ENCODE measurements around the gene PRODH2. TPM values are rescaled to one million over a fixed set of nuclear protein-coding genes. Genes with fewer than 3 reads are reported as not detected.
"Not testable (repeated sequence)": the region's sequence is repeated elsewhere in the genome, so short reads cannot be mapped to it uniquely, and the experiment has no call there.

PRODH2 gene
- total RNA-seq, 2 donors from 2014 or later = not detected

- peak; percentile 14 for DNase-seq (ENCODE audit: low spot score)
- intact Hi-C loops (cut with DNase I) = no loop called here
These were observed 32.0 kb upstream of the PRODH2 start for GRCh38 chr19:35844482-35845214.

DNA sequence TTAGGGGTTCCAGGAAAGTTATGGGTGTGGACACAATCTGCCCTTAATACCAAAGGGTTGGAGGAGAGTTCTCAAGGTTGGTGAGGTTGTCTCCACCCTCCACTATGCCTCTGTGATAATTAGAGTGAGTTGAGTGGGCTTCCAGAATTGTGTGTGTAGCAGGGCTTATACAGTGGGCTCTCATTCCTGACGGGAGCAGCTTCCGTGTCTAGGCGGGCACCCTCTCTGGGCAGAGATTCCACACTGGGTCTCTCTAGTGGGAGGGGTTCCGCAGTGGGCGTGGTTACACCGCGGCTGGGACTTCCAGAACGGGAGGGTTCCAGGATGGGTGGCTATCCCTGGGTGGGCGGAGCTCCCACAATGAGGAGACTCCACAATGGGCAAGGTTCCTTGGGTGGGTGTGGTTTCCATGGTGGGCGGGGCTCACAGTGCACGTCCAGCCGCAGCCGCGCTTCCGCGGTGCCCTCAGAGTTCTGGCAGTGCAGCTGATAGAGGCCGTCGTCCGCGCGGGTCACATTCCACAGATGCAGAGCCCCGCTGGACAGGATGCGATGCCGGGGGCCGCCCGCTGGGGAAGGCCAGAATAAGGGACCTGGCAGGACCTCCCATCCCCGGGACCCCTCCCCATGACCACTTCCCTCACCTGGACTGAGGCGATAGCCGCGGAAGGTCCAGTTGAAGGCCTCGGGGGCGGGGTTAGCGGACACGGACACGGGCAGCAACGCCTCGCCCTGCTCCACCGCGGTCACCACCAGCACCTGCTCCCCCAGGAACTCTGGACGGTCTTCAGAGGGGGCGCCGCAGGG is 31.2 kb upstream of the PRODH2 start:
- peak; percentile 81 for DNase-seq (ENCODE audit: low spot score)
- intact Hi-C loops (cut with DNase I) = no loop called here

DNA sequence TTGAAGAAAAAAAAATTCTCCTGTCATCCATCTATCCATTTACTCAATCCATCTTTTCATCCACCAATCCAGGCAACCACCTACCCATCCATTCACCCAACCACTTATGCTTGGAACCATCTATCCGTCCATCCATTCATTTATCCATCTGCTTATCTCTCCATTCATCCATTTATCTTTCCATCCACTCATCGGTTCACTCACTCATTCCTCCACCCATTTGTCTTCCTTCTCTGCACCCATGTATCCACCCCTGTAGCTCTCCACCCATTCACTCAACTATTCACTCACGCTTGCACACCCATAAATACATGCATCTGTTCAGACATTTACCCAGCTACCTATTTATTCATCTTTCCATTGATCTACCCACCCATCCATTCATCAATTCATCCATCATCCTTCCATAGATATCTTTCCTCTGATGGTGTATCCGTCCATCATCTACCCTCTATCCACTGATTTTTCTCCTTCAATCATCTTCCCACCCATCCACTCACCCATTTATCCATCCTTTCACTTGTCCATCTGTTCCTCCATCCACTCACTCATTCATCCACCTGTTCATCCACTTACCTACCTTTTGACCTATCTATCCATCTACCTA is 30.1 kb upstream of the PRODH2 start:
- no peak for DNase-seq (ENCODE audit: low spot score)
- intact Hi-C loops (cut with DNase I) = no loop called here

GRCh38 chr19:35841961-35842595 is 29.4 kb upstream of the PRODH2 start:
- DNase-seq (ENCODE audit: low spot score) = peak; percentile 59
- intact Hi-C loops (cut with DNase I) = no loop called here

- peak; percentile 37 for DNase-seq (ENCODE audit: low spot score)
- intact Hi-C loops (cut with DNase I) = not testable (repeated sequence)
These were observed 23.5 kb upstream of the PRODH2 start for GRCh38 chr19:35836096-35836495.

GRCh38 chr19:35833972-35834371 is 21.3 kb upstream of the PRODH2 start:
- intact Hi-C loops (cut with DNase I) = no loop called here
- DNase-seq (ENCODE audit: low spot score) = peak; percentile 35

DNA sequence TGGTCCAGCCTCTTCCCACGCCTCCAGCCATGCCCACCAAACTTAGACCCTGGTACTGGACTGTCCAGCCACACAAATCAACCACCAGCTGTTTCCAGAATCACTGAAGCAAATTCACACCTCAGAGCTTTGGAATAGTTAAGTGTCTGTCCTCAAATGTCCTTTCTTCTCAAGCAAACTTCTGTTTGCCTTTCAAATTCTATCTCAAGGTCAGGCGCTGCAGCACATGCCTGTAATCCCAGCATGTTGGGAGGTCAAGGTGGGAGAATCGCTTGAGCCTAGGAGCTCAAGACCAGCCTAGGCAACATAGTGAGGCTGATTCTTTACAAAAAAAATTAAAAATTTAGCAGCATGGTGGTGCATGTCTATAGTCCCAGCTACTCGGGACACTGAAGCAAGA is 19.4 kb upstream of the PRODH2 start:
- intact Hi-C loops (cut with DNase I) = no loop called here
- DNase-seq (ENCODE audit: low spot score) = peak; percentile 23

DNA sequence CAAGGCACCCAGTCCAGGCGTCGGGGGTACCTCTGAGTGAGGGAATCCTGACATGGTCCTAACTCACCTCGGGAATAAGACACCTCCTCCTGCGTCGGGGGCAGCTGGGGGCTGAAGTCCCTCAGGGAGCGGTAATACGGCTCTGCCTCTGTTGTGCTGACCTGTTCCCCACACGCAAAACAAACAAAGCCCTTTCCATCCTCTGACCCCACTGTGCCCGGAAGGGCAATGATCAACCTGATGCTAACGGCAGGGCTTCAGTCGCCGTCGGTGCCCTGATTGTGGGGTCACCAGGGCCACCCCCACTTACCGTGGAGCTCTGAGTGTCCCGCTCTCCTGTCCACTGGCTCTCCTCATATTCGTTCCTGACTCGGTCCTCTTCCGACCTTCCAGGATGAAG is 18.3 kb upstream of the PRODH2 start:
- intact Hi-C loops (cut with DNase I) = no loop called here

DNA sequence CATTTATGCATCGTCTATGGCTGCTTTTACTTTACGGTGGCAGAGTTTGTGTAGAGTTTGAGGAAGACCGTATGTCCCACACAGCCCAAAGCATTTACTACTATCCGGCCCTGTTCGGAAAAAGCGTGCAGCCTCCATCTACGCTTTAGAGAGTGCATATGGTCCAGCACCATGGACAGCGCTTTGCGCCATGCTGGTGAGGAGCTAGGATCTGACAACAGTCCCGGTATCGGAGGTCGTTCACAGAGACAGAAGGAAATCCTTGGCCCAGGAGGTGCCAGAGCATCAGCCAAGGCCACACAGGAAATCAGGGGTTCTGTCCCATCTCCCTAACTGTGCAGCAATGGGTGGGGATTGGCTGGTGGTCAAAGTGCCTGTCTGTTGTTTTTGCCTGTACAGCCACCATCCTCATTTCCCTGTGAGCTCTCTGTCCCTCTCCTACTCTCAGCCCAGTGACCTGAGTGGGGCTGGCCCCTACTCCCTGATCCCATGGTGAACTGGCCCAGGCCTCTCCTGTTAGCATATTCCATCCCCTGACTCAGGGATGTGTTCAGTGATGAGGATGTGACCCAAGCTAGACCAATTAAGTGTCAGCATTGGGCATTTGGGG is 16.2 kb upstream of the PRODH2 start:
- DNase-seq (ENCODE audit: low spot score) = peak; percentile 90

More for the DNA sequence above, 18.3 kb upstream of the PRODH2 start:
- DNase-seq (ENCODE audit: low spot score) = peak; percentile 54

DNA sequence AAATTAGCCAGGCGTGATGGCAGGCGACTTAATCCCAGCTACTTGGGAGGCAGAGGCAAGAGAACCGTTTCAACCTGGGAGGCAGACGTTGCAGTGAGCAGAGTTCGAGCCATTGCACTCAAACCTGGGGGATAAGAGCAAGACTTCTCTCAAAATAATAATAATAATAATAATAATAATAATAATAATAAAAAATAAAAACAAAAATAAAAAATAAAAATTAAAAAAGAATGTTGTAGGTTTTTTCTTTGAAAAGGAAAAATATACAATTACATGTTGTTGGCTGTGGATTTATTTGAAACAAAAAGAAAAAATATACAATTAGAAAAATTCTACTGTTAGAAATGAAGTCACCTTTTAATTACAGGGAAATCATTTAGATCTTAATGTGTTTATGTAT is 11.5 kb upstream of the PRODH2 start:
- DNase-seq (ENCODE audit: low spot score) = no peak
- intact Hi-C loops (cut with DNase I) = no loop called here

More for the DNA sequence above, 16.2 kb upstream of the PRODH2 start:
- intact Hi-C loops (cut with DNase I) = no loop called here

GRCh38 chr19:35822579-35822978 is 9.9 kb upstream of the PRODH2 start:
- DNase-seq (ENCODE audit: low spot score) = no peak
- intact Hi-C loops (cut with DNase I) = no loop called here

DNA sequence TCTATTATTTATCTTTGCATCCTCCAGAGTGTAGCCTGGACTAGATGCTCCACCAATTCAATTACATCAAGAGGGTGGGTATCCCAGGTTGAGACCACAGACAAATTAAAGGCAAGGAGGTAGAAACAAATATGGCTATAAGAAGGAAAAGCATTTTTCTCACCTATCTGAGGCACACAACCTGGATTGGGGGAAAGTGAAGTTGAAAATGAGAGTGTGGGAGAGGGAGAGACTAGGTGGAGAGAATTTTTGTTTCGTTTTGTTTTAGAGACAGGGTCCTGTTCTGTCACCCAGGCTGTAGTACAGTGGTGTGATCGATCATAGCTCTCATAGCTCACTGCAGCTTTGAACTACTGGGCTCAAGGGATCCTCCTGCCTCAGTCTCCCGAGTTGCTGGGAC is 5.8 kb upstream of the PRODH2 start:
- intact Hi-C loops (cut with DNase I) = no loop called here
- DNase-seq (ENCODE audit: low spot score) = no peak

GRCh38 chr19:35816846-35817245 is 4.2 kb upstream of the PRODH2 start:
- no peak for DNase-seq (ENCODE audit: low spot score)
- intact Hi-C loops (cut with DNase I) = no loop called here

- intact Hi-C loops (cut with DNase I) = no loop called here
- DNase-seq (ENCODE audit: low spot score) = no peak
These were observed 3.6 kb upstream of the PRODH2 start for GRCh38 chr19:35816262-35816661.

DNA sequence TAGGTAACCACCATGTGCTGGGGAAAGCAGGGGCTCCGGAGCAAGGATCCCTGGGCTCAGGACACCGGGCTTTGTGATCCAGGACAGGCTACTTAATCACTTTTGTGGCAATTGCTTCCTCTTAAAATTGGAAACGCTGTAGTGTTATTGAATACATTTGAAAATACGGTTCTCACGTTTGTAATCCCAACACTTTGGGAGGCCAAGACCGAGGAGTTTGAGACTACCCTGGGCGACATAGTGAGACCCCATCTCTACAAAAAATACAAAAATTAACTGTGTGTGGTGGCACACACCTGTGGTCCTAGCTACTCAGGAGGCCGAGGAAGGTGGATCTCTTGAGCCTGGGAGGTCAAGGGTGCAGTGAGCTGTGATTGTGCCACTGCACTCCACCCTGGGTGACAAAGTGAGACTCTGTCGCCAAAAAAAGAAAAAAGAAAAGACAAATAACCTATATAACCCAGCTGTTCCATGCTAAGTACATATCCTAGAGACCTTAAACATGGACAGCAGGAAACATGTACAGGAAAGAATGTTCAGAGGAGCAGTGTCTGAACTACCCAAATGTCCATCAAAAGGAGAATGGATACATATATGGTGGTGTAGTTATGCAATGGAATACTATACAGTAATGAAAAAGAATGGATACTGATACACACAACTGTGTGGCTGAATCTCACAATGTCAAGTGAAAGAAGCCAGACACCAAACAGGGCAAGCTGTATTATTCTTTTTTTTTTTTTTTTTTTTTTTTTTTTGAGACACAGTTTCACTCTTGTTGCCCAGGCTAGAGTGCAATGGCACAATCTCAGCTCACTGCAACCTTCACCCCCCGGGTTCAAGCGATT is 622 bp upstream of the PRODH2 start:
- intact Hi-C loops (cut with DNase I) = no loop called here
- DNase-seq (ENCODE audit: low spot score) = no peak

DNA sequence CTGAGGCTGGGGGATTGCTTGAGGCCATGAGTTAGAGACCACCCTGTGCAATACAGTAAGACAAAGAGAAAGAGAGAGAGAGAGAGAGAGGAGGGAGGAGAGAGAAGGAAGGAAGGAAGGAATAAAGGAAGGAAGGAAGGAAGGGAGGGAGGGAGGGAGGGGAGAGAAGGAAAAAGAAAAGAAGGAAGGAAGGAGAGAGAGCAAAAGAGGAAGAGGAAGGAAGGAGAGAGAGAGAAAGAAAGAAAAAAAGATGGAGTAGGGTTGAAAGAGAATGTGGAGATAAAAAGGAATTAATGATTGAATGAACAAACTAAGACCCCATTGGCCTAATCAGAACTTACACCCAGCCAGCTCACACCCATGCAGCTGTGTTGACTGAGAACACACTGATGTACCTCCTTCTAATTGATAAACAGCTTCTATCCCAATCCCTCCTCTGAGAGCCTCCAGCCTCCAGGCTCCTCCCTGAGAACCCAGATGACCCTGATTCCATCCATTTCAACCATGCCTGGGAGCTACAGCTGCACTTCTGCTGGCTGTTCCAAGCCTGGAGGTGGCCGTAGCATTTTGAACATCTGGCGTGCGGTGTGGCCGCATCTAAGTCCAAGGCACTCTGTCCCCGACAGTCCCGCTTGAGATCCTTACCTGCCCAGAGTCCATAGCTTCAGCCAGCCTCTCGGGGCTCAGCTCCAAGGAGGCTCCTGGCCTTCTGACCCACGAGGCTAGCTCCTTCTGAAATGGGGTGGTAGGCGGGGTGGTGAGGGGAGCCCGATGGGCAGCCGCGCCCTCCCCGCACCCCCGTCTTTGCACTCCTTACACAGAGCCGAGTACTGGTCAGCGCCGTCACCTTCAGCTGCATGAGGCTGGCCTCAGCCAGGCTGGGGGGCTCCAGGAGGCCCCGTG is 1.1 kb downstream of the PRODH2 start:
- DNase-seq (ENCODE audit: low spot score) = no peak
- intact Hi-C loops (cut with DNase I) = no loop called here

GRCh38 chr19:35807633-35808032 is 5.0 kb downstream of the PRODH2 start:
- intact Hi-C loops (cut with DNase I) = no loop called here
- DNase-seq (ENCODE audit: low spot score) = no peak

GRCh38 chr19:35806597-35806996 is 6.0 kb downstream of the PRODH2 start:
- intact Hi-C loops (cut with DNase I) = no loop called here
- DNase-seq (ENCODE audit: low spot score) = no peak
